Measurements from ENCODE around the gene STX8.

The STX8 gene

GRCh38 chr17:9213303-9213640 is 362.3 kb downstream of the STX8 start:
- no peak overlapping the region for H2BK5ac ChIP-seq (ENCODE audit: low read depth, low read length, poor library complexity)
- no peaks in the 10 kb centered on the region for H3K36me3 ChIP-seq (ENCODE audit: control insufficient read depth in 1 of 2, insufficient read depth in 2 of 2, low read length in 2 of 2)
- no peak for DNase-seq
- no peak overlapping the region for H3K9ac ChIP-seq (ENCODE audit: low read length)
- no peak overlapping the region for H4K8ac ChIP-seq (ENCODE audit: low read depth, low read length)
- no peak overlapping the region for H3K14ac ChIP-seq (ENCODE audit: low read length)
- H3K4me2 ChIP-seq (ENCODE audit: low read length): no peak overlapping the region
- H3K79me1 ChIP-seq (ENCODE audit: low read length): peaks cover 10% of the 10 kb centered on the region
- H2AFZ ChIP-seq (ENCODE audit: insufficient read depth, low read length, poor library complexity): no peak overlapping the region
- peaks cover 8% of the 10 kb centered on the region for H3K9me3 ChIP-seq (ENCODE audit: insufficient read depth, low read depth, low read length)
- no peak overlapping the region for H3K4ac ChIP-seq (ENCODE audit: low read depth, low read length)
- WGBS (ENCODE audit: extremely low coverage, insufficient coverage, insufficient read length): no CpG with 5 or more reads among the region's 3 CpGs
- no peak overlapping the region for H4K91ac ChIP-seq (ENCODE audit: low read depth, low read length)
- no peak overlapping the region for H2AK5ac ChIP-seq (ENCODE audit: low read length)
- no peak overlapping the region for H3K4me3 ChIP-seq (ENCODE audit: low read depth, low read length)
- H4K12ac ChIP-seq (ENCODE audit: low read depth, low read length): no peak overlapping the region
- no peak overlapping the region for H3K23ac ChIP-seq (ENCODE audit: low read length)
- H3K27me3 ChIP-seq (ENCODE audit: insufficient read depth, low read length): no peaks in the 10 kb centered on the region
- no peaks in the 10 kb centered on the region for H3K79me2 ChIP-seq (ENCODE audit: control insufficient read depth, insufficient read depth, low read length, poor library complexity)
- H3K27ac ChIP-seq (ENCODE audit: low read depth, low read length): no peak overlapping the region
- no peak overlapping the region for H2BK120ac ChIP-seq (ENCODE audit: insufficient read depth, low read length, poor library complexity)
- H3K18ac ChIP-seq (ENCODE audit: low read length): no peak overlapping the region
- H2BK12ac ChIP-seq (ENCODE audit: low read length): no peak overlapping the region
- H3K4me1 ChIP-seq (ENCODE audit: control insufficient read depth in 1 of 2, insufficient read depth in 2 of 2, low read length in 2 of 2): peaks cover 11 to 12% of the 10 kb centered on the region in 2 experiments

DNA sequence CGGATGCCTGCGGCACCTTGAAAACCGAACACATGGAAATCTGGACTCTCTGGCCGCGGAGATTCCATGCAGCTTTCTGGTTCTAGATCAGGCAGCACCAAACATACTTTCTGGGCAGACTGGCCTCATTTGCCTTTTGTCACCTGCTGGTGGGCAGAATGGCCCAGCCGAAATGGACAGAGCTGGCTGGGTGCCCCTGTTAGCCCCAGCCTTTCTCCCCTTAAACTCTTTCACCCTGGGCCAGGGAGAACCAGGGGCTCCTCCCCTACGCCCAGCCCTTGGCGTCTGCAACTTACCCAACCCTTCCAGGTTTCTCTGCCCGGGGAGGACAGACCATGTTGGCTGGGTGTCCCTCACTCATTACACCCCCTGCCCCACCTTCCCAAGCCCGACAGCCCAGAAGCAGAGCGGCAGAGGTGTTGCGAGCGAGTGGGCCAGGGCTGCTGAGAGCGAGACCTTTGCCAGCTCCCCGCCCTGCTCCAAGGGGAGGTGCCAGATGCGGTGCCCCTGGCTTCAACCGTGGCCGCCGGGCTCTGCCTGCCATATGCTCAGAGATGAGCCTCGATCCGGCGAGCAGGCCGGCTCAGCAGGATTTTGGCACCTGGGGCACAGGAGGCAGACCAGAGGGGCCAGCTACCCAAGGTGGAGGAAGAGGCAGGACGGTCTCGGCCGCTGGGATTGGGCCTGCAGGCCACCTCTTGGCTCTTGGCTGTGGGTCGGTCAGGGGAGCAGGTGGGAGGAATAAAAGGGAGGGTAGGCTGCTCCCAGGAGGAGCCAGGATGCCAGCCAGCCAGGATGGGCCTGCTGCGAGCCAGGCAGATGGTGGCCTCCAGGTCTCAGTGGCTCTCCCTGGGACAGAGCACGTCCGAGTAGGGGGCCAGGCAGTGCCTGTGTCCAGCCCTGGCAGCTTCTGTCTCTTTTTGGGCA is 363.0 kb downstream of the STX8 start:
- H3K27ac ChIP-seq (ENCODE audit: low read depth, low read length): no peak overlapping the region
- no peak overlapping the region for H3K4ac ChIP-seq (ENCODE audit: low read depth, low read length)
- no CpG with 5 or more reads among the region's 30 CpGs for WGBS (ENCODE audit: extremely low coverage, insufficient coverage, insufficient read length)
- no peak overlapping the region for H3K14ac ChIP-seq (ENCODE audit: low read length)
- H4K8ac ChIP-seq (ENCODE audit: low read depth, low read length): no peak overlapping the region
- no peak overlapping the region for H3K23ac ChIP-seq (ENCODE audit: low read length)
- H2BK5ac ChIP-seq (ENCODE audit: low read depth, low read length, poor library complexity): no peak overlapping the region
- no peak overlapping the region for H2BK120ac ChIP-seq (ENCODE audit: insufficient read depth, low read length, poor library complexity)
- peaks cover 6 to 7% of the 10 kb centered on the region in 2 experiments for H3K4me1 ChIP-seq (ENCODE audit: control insufficient read depth in 1 of 2, insufficient read depth in 2 of 2, low read length in 2 of 2)
- no peaks in the 10 kb centered on the region for H3K27me3 ChIP-seq (ENCODE audit: insufficient read depth, low read length)
- H3K4me2 ChIP-seq (ENCODE audit: low read length): no peak overlapping the region
- H4K12ac ChIP-seq (ENCODE audit: low read depth, low read length): no peak overlapping the region
- H3K4me3 ChIP-seq (ENCODE audit: low read depth, low read length): no peak overlapping the region
- no peak overlapping the region for H2AFZ ChIP-seq (ENCODE audit: insufficient read depth, low read length, poor library complexity)
- no peak for DNase-seq
- H3K79me2 ChIP-seq (ENCODE audit: control insufficient read depth, insufficient read depth, low read length, poor library complexity): no peaks in the 10 kb centered on the region
- no peak overlapping the region for H3K9ac ChIP-seq (ENCODE audit: low read length)
- H3K9me3 ChIP-seq (ENCODE audit: insufficient read depth, low read depth, low read length): peaks cover 8% of the 10 kb centered on the region
- H3K79me1 ChIP-seq (ENCODE audit: low read length): peaks cover 5% of the 10 kb centered on the region
- no peak overlapping the region for H2AK5ac ChIP-seq (ENCODE audit: low read length)
- H4K91ac ChIP-seq (ENCODE audit: low read depth, low read length): no peak overlapping the region
- H3K18ac ChIP-seq (ENCODE audit: low read length): no peak overlapping the region
- no peak overlapping the region for H2BK12ac ChIP-seq (ENCODE audit: low read length)
- H3K36me3 ChIP-seq (ENCODE audit: control insufficient read depth in 1 of 2, insufficient read depth in 2 of 2, low read length in 2 of 2): no peaks in the 10 kb centered on the region

- WGBS (ENCODE audit: extremely low coverage, insufficient coverage, insufficient read length): no CpG with 5 or more reads among the region's 13 CpGs
Observed at GRCh38 chr17:9211133-9211765, 364.4 kb downstream of the STX8 start.

GRCh38 chr17:9209781-9210370 is 365.7 kb downstream of the STX8 start:
- no peaks in the 10 kb centered on the region for H3K36me3 ChIP-seq (ENCODE audit: control insufficient read depth in 1 of 2, insufficient read depth in 2 of 2, low read length in 2 of 2)
- H3K4me3 ChIP-seq (ENCODE audit: low read depth, low read length): no peak overlapping the region
- no peak overlapping the region for H3K9ac ChIP-seq (ENCODE audit: low read length)
- H4K91ac ChIP-seq (ENCODE audit: low read depth, low read length): no peak overlapping the region
- no peaks in the 10 kb centered on the region for H3K79me2 ChIP-seq (ENCODE audit: control insufficient read depth, insufficient read depth, low read length, poor library complexity)
- no peak overlapping the region for H3K27ac ChIP-seq (ENCODE audit: low read depth, low read length)
- no peak overlapping the region for H3K4me2 ChIP-seq (ENCODE audit: low read length)
- no peak overlapping the region for H3K23ac ChIP-seq (ENCODE audit: low read length)
- H3K4ac ChIP-seq (ENCODE audit: low read depth, low read length): no peak overlapping the region
- no peaks in the 10 kb centered on the region for H3K27me3 ChIP-seq (ENCODE audit: insufficient read depth, low read length)
- DNase-seq: no peak
- H3K9me3 ChIP-seq (ENCODE audit: insufficient read depth, low read depth, low read length): peaks cover 6% of the 10 kb centered on the region
- no peaks in the 10 kb centered on the region for H3K79me1 ChIP-seq (ENCODE audit: low read length)
- no peak overlapping the region for H3K18ac ChIP-seq (ENCODE audit: low read length)
- H4K8ac ChIP-seq (ENCODE audit: low read depth, low read length): no peak overlapping the region
- no peak overlapping the region for H2BK120ac ChIP-seq (ENCODE audit: insufficient read depth, low read length, poor library complexity)
- peak overlapping the region; percentile 35 for H3K14ac ChIP-seq (ENCODE audit: low read length)
- no peak overlapping the region for H2BK5ac ChIP-seq (ENCODE audit: low read depth, low read length, poor library complexity)
- H4K12ac ChIP-seq (ENCODE audit: low read depth, low read length): no peak overlapping the region
- WGBS (ENCODE audit: extremely low coverage, insufficient coverage, insufficient read length): no CpG with 5 or more reads among the region's 7 CpGs
- no peak overlapping the region for H2AK5ac ChIP-seq (ENCODE audit: low read length)
- H3K4me1 ChIP-seq (ENCODE audit: control insufficient read depth in 1 of 2, insufficient read depth in 2 of 2, low read length in 2 of 2): no peaks in the 10 kb centered on the region
- H2AFZ ChIP-seq (ENCODE audit: insufficient read depth, low read length, poor library complexity): no peak overlapping the region
- H2BK12ac ChIP-seq (ENCODE audit: low read length): no peak overlapping the region

More at GRCh38 chr17:9211133-9211765, 364.4 kb downstream of the STX8 start:
- no peak overlapping the region for H3K23ac ChIP-seq (ENCODE audit: low read length)
- H3K79me2 ChIP-seq (ENCODE audit: control insufficient read depth, insufficient read depth, low read length, poor library complexity): no peaks in the 10 kb centered on the region
- H3K4me2 ChIP-seq (ENCODE audit: low read length): no peak overlapping the region
- no peak for DNase-seq
- no peak overlapping the region for H3K9ac ChIP-seq (ENCODE audit: low read length)
- H2AFZ ChIP-seq (ENCODE audit: insufficient read depth, low read length, poor library complexity): no peak overlapping the region
- no peaks in the 10 kb centered on the region for H3K79me1 ChIP-seq (ENCODE audit: low read length)
- H4K91ac ChIP-seq (ENCODE audit: low read depth, low read length): no peak overlapping the region
- no peak overlapping the region for H3K4me3 ChIP-seq (ENCODE audit: low read depth, low read length)
- H3K14ac ChIP-seq (ENCODE audit: low read length): no peak overlapping the region
- H3K36me3 ChIP-seq (ENCODE audit: control insufficient read depth in 1 of 2, insufficient read depth in 2 of 2, low read length in 2 of 2): no peaks in the 10 kb centered on the region
- no peak overlapping the region for H3K18ac ChIP-seq (ENCODE audit: low read length)
- no peak overlapping the region for H2BK5ac ChIP-seq (ENCODE audit: low read depth, low read length, poor library complexity)
- no peaks in the 10 kb centered on the region for H3K4me1 ChIP-seq (ENCODE audit: control insufficient read depth in 1 of 2, insufficient read depth in 2 of 2, low read length in 2 of 2)
- H4K8ac ChIP-seq (ENCODE audit: low read depth, low read length): no peak overlapping the region
- H3K27ac ChIP-seq (ENCODE audit: low read depth, low read length): no peak overlapping the region
- no peak overlapping the region for H2AK5ac ChIP-seq (ENCODE audit: low read length)
- H3K4ac ChIP-seq (ENCODE audit: low read depth, low read length): no peak overlapping the region
- peaks cover 8% of the 10 kb centered on the region for H3K9me3 ChIP-seq (ENCODE audit: insufficient read depth, low read depth, low read length)
- H2BK12ac ChIP-seq (ENCODE audit: low read length): no peak overlapping the region
- H2BK120ac ChIP-seq (ENCODE audit: insufficient read depth, low read length, poor library complexity): no peak overlapping the region
- H4K12ac ChIP-seq (ENCODE audit: low read depth, low read length): no peak overlapping the region
- no peaks in the 10 kb centered on the region for H3K27me3 ChIP-seq (ENCODE audit: insufficient read depth, low read length)
